ENCODE data around the gene STXBP1. TPM values are rescaled to one million over a fixed set of nuclear protein-coding genes. Genes with fewer than 3 reads are reported as not detected.
A peak's percentile ranks its signal among the peaks of the same experiment; 100 is the strongest.

Gene STXBP1
- total and polyA plus RNA-seq, 9 donors: 5.3 to 19.5 (median 13.1) TPM

DNA sequence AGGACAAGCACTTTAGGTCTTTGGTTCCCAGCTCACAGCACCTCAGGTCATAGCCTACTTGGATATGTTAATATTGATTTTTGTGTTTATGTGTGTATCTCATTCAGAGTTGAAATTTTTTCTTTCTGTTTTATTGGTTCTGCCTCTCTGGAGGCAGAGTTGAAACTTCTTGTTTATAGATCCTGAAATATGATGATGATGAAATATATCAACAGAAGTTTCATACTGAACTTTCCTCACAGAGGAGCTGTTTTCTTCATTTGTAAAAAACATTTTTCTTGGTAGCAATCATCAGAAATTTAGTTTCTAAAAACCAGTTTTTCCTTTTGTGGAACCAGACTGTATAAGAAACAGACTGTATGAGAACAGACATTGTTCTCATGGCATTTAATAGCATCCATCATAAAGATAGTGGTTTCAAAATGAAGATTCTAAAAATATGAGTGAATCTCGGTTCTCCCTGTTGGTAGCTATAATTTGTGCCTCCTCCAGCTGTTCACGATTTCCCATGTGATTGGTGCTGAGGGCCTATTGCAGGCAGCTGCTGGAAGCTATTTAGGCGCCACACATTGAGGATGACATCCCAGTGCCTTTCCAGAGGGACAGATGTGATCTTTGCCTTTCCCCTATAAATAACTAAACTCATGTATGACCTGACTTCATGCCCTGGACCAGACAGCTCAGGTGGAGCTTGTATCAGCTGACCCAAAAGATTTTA, 55.2 kb downstream of the STXBP1 start:
- 27% methylated on average over 2 of the region's 3 CpGs for WGBS (ENCODE audit: insufficient coverage)
- Histone ChIP-seq H3K36me3 (ENCODE audit: control insufficient read depth, insufficient read depth, low read length) (peaks cover 69% of the 10 kb centered on the region), H3K27me3 (ENCODE audit: control insufficient read depth, insufficient read depth, low read length) (no peaks in the 10 kb centered on the region), H3K9me3 (replicated peaks; ENCODE audit: control insufficient read depth, low read depth, low read length) (no peaks in the 10 kb centered on the region), H3K4me3 (ENCODE audit: low read length) (no peak overlapping the region), H3K4me1 (ENCODE audit: control insufficient read depth, insufficient read depth, low read length) (peaks cover 13% of the 10 kb centered on the region), H3K27ac (ENCODE audit: low read length) (peak overlapping the region; percentile 14)
- DNase-seq: peak; percentile 47

DNA sequence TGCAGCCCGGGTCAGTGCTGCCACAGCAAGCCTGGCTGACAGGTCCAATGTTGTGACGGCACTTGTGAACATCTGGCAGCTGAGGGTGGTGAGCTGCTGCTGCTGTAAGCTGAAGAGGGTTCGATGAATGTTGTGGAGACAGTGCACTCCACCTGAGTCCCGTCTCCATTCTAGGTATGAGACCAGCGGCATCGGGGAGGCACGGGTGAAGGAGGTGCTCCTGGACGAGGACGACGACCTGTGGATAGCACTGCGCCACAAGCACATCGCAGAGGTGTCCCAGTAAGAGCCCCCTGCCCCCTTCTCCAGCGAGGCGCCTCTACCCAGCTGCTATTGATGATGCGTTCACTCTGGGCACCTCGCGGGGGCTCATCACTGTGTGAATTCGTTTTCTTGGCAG, 55.8 kb downstream of the STXBP1 start:
- WGBS (ENCODE audit: insufficient coverage): 84% methylated on average over 16 of the region's 18 CpGs
- peaks cover 68% of the 10 kb centered on the region for H3K36me3 ChIP-seq (ENCODE audit: control insufficient read depth, insufficient read depth, low read length)

DNA sequence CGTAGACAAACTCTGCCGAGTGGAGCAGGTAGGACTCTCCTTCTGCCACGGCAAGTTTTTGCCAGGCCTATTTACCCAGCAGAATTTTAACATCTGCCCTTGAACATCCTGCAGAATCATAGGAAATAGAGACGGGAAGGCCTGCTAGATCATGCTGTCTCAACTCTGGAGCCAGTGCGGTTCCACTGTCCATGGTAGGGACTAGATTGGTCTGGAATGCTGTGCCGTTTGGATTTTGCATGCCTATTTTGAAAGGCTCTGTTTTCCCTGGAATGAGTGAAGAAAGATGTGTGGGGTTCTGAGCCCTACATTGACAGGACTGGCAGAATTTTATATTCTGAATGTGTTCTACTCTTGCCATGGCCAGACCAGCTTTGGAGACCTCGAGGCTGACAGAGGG, 61.2 kb downstream of the STXBP1 start:
- H3K9me3 ChIP-seq (replicated peaks; ENCODE audit: control insufficient read depth, low read depth, low read length): no peaks in the 10 kb centered on the region
- peaks cover 58% of the 10 kb centered on the region for H3K36me3 ChIP-seq (ENCODE audit: control insufficient read depth, insufficient read depth, low read length)
- no peak overlapping the region for H3K4me3 ChIP-seq (ENCODE audit: low read length)
- H3K27ac ChIP-seq (ENCODE audit: low read length): no peak overlapping the region
- no peak for DNase-seq
- no peaks in the 10 kb centered on the region for H3K27me3 ChIP-seq (ENCODE audit: control insufficient read depth, insufficient read depth, low read length)
- 88% methylated on average over 5 of the region's 7 CpGs for WGBS (ENCODE audit: insufficient coverage)
- no peaks in the 10 kb centered on the region for H3K4me1 ChIP-seq (ENCODE audit: control insufficient read depth, insufficient read depth, low read length)

More for the DNA sequence above, 55.8 kb downstream of the STXBP1 start:
- Histone ChIP-seq H3K4me3 (ENCODE audit: low read length) (no peak overlapping the region), H3K27ac (ENCODE audit: low read length) (peak overlapping the region; percentile 14), H3K27me3 (ENCODE audit: control insufficient read depth, insufficient read depth, low read length) (no peaks in the 10 kb centered on the region), H3K4me1 (ENCODE audit: control insufficient read depth, insufficient read depth, low read length) (peaks cover 13% of the 10 kb centered on the region), H3K9me3 (replicated peaks; ENCODE audit: control insufficient read depth, low read depth, low read length) (no peaks in the 10 kb centered on the region)
- no peak for DNase-seq

DNA sequence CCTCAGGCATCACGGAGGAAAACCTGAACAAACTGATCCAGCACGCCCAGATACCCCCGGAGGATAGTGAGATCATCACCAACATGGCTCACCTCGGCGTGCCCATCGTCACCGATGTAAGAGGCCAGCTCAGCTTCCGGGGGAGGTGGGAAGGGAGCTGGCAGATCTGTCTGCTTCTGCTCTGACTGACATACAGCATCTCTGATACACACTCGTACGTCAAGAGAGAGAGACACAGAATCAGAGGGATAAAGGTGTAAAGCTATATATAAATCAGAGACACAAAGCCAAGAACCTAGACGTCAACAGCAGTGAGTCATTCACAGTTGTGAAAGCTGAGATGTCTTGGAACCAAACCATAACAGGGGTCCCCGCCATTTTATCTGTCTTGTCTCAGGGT, 64.6 kb downstream of the STXBP1 start:
- Histone ChIP-seq H3K36me3 (ENCODE audit: control insufficient read depth, insufficient read depth, low read length) (peaks cover 66% of the 10 kb centered on the region), H3K9me3 (replicated peaks; ENCODE audit: control insufficient read depth, low read depth, low read length) (no peaks in the 10 kb centered on the region), H3K27ac (ENCODE audit: low read length) (no peak overlapping the region), H3K4me1 (ENCODE audit: control insufficient read depth, insufficient read depth, low read length) (no peaks in the 10 kb centered on the region), H3K4me3 (ENCODE audit: low read length) (no peak overlapping the region), H3K27me3 (ENCODE audit: control insufficient read depth, insufficient read depth, low read length) (no peaks in the 10 kb centered on the region)
- WGBS (ENCODE audit: insufficient coverage): 91% methylated on average over 5 of the region's 12 CpGs
- no peak for DNase-seq

DNA sequence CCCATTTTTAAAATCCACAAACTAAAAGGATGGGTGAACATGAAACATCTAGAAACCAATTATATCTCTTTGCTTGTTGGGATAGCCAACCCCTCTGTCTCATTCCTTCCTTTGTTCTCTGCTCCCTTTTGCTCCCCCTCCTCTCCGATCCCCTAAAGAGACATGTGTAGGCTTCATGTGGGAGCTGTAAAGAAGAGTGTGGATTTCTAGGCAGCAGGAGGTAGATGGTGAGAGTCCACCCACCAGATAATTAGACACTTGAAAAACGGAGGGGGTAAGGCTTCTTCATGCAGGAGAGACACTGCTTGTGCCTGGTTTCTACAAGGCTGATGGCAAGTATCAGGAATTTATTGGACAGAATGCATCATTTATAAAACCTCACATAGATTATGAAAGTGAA, 67.4 kb downstream of the STXBP1 start:
- Histone ChIP-seq H3K27ac (ENCODE audit: low read length) (no peak overlapping the region), H3K4me1 (ENCODE audit: control insufficient read depth, insufficient read depth, low read length) (no peaks in the 10 kb centered on the region), H3K36me3 (ENCODE audit: control insufficient read depth, insufficient read depth, low read length) (peaks cover 67% of the 10 kb centered on the region), H3K4me3 (ENCODE audit: low read length) (no peak overlapping the region), H3K27me3 (ENCODE audit: control insufficient read depth, insufficient read depth, low read length) (no peaks in the 10 kb centered on the region), H3K9me3 (replicated peaks; ENCODE audit: control insufficient read depth, low read depth, low read length) (no peaks in the 10 kb centered on the region)
- DNase-seq: no peak
- WGBS (ENCODE audit: insufficient coverage): no CpG with 5 or more reads among the region's 2 CpGs

DNA sequence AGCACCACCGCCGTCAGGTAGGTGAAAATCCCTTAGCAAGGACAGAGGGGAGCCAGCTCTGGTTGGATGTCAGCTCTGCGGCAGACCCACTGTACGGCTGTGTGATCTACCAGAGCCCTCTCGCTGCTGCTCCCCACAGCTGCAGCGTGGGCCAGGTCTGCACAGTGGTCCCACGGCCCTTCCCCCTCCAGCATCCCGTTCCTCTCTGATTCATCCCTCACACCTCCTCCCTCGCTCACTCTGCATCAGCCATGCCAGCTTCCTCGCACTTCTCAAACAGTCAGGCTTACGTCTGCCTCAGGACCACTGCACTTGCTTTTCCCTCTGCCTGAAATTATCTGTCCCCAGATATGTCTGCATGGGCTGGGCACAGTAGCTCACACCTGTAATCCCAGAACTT, 68.1 kb downstream of the STXBP1 start:
- no peak overlapping the region for H3K4me3 ChIP-seq (ENCODE audit: low read length)
- no peaks in the 10 kb centered on the region for H3K9me3 ChIP-seq (replicated peaks; ENCODE audit: control insufficient read depth, low read depth, low read length)
- peaks cover 65% of the 10 kb centered on the region for H3K36me3 ChIP-seq (ENCODE audit: control insufficient read depth, insufficient read depth, low read length)
- no peak for DNase-seq
- 83% methylated on average over 11 of the region's 11 CpGs for WGBS (ENCODE audit: insufficient coverage)
- H3K4me1 ChIP-seq (ENCODE audit: control insufficient read depth, insufficient read depth, low read length): no peaks in the 10 kb centered on the region
- no peaks in the 10 kb centered on the region for H3K27me3 ChIP-seq (ENCODE audit: control insufficient read depth, insufficient read depth, low read length)
- H3K27ac ChIP-seq (ENCODE audit: low read length): no peak overlapping the region

DNA sequence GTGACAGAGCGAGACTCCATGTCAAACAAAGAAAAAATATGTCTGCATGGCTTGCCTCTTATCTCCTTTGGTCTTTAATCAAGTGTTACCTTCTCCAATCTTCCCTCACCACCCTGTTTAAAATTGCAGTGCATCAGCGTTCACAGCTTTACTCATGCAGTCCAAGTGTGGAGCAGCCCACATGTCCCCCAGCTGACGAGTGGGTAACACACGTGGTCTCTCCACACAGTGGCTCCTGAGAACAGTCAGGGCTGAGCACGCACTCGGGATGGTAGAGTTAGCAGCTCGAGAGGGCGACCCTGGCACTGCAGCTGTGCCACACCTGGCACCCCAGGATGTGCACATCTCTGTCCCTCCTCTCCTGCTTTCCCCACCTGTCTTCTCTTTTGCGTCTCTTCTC, 68.8 kb downstream of the STXBP1 start:
- Histone ChIP-seq H3K27me3 (ENCODE audit: control insufficient read depth, insufficient read depth, low read length) (no peaks in the 10 kb centered on the region), H3K4me3 (ENCODE audit: low read length) (no peak overlapping the region), H3K36me3 (ENCODE audit: control insufficient read depth, insufficient read depth, low read length) (peaks cover 61% of the 10 kb centered on the region), H3K4me1 (ENCODE audit: control insufficient read depth, insufficient read depth, low read length) (no peaks in the 10 kb centered on the region), H3K27ac (ENCODE audit: low read length) (no peak overlapping the region), H3K9me3 (replicated peaks; ENCODE audit: control insufficient read depth, low read depth, low read length) (no peaks in the 10 kb centered on the region)
- 88% methylated on average over 9 of the region's 9 CpGs for WGBS (ENCODE audit: insufficient coverage)
- no peak for DNase-seq

DNA sequence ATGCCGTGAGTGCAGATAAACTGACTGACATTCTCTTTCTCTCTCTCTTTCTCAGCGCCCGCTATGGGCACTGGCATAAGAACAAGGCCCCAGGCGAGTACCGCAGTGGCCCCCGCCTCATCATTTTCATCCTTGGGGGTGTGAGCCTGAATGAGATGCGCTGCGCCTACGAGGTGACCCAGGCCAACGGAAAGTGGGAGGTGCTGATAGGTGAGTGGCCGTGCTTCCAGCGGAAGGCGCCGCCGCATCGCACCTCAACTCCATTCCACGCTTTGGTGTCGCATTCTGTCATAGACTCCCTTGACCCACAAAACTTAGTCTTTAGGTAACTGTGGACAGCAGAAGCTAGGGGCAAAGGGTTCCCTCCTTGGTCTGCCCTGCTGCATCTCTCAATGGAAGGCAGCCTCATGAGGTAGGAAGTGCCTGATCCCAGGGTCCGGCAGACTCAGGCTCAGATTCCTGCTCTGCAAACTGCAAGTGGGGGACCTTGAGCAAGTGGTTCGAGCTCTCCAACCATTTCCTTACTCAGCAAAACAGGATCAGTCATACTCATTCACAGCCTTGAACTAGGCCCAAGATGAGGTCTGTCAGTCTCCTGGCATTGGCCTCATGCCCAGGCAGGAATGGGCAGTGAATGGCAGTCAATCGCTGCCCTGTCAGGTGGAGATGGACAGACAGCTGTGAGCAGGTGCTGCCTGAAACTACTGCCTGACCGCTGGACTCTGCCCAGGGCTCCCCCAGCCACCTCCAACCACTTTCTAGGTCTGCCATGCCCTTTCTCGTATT, 70.5 kb downstream of the STXBP1 start:
- H3K27ac ChIP-seq (ENCODE audit: low read length): no peak overlapping the region
- peaks cover 61% of the 10 kb centered on the region for H3K36me3 ChIP-seq (ENCODE audit: control insufficient read depth, insufficient read depth, low read length)
- peak; percentile 37 for DNase-seq

DNA sequence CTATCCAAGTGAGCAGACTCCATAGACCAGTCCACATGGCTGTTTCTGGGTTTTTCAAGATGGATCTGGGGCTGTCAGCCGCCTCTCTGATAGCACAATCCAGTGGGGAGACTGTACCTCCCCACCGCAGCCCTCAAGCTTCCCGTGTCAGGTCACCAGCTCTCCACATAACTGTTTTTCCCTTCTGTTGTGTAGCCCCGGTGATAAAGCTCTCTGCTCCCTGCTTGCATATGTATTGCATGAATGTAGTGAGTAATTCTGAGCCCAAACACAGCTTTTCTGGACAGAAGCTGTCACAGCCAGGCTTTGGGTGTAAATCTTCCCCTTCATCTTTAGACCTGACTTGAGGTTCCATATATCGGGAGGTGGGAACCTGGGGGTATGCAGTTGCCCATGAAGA, 71.6 kb downstream of the STXBP1 start:
- no peak overlapping the region for H3K4me3 ChIP-seq (ENCODE audit: low read length)
- no peaks in the 10 kb centered on the region for H3K9me3 ChIP-seq (replicated peaks; ENCODE audit: control insufficient read depth, low read depth, low read length)
- H3K27me3 ChIP-seq (ENCODE audit: control insufficient read depth, insufficient read depth, low read length): no peaks in the 10 kb centered on the region
- H3K4me1 ChIP-seq (ENCODE audit: control insufficient read depth, insufficient read depth, low read length): no peaks in the 10 kb centered on the region
- no peak overlapping the region for H3K27ac ChIP-seq (ENCODE audit: low read length)
- H3K36me3 ChIP-seq (ENCODE audit: control insufficient read depth, insufficient read depth, low read length): peaks cover 59% of the 10 kb centered on the region
- DNase-seq: no peak
- 80% methylated on average over 1 of the region's 5 CpGs for WGBS (ENCODE audit: insufficient coverage)

More for the DNA sequence above, 70.5 kb downstream of the STXBP1 start:
- Histone ChIP-seq H3K4me1 (ENCODE audit: control insufficient read depth, insufficient read depth, low read length) (no peaks in the 10 kb centered on the region), H3K4me3 (ENCODE audit: low read length) (no peak overlapping the region), H3K27me3 (ENCODE audit: control insufficient read depth, insufficient read depth, low read length) (no peaks in the 10 kb centered on the region), H3K9me3 (replicated peaks; ENCODE audit: control insufficient read depth, low read depth, low read length) (no peaks in the 10 kb centered on the region)
- WGBS (ENCODE audit: insufficient coverage): 85% methylated on average over 9 of the region's 23 CpGs

DNA sequence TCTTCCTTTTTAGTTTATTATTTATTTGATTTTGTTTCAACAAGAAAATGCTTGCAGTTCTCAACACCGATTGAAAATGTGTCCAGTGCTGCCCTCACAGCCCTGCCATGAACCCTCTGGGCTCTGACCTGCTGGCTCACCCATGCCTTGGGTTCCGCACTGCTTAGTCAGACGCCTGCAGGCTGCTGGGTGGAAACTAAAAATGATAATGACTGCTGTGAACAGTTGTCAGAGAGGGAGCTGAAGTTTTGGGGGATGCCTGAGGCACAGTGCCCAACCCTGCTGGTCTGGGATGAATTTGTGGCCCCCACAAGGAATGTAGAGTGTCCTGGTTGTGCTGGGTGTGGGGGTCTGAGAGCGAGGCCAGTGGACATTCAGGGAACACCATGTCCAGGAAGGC, 72.5 kb downstream of the STXBP1 start:
- Histone ChIP-seq H3K27me3 (ENCODE audit: control insufficient read depth, insufficient read depth, low read length) (no peaks in the 10 kb centered on the region), H3K4me3 (ENCODE audit: low read length) (no peak overlapping the region), H3K4me1 (ENCODE audit: control insufficient read depth, insufficient read depth, low read length) (peaks cover 4% of the 10 kb centered on the region), H3K9me3 (replicated peaks; ENCODE audit: control insufficient read depth, low read depth, low read length) (no peaks in the 10 kb centered on the region), H3K27ac (ENCODE audit: low read length) (no peak overlapping the region), H3K36me3 (ENCODE audit: control insufficient read depth, insufficient read depth, low read length) (peaks cover 56% of the 10 kb centered on the region)
- 94% methylated on average over 3 of the region's 4 CpGs for WGBS (ENCODE audit: insufficient coverage)
- DNase-seq: no peak
